ENCODE measurements around the gene SLC26A2. TPM values are rescaled to one million over a fixed set of nuclear protein-coding genes. Genes with fewer than 3 reads are reported as not detected.

Gene SLC26A2
- total RNA-seq, 1 donor from 2014 or later: 17.4 TPM

DNA sequence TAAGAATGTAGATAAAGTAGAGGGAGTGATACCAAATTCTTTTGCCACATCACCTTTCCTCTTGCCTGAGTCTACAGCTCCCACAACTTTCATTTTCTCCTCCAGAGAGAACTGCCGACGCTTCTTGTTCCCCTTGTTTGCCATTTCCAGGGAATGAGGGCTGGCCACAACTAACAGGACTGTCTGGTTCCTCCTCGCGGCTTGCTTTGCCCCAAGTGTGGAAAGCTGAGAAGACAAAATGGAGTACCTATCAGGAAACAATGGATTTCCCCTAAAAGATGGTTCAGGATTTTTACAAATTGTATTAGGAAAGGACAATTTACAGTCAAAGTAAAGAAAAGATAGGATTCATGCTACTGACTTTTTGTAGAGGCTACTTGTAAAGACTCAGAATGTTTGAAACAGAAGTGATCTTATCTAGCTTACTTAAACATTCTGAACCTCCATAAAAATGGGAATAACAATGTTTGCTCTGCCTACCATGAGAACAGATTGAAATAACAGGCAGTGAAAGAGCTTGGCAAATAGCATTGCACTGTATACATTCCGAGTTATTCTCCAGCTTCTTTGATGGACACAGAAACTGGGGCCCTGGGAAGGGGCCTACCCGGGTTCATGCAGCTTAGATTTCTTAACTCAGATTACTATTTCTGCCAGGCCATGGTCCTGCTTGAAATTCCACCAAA is 35.8 kb downstream of the SLC26A2 start:
- no peak for DNase-seq (ENCODE audit: extremely low spot score, unreplicated experiment)
- no peak overlapping the region for H3K4me3 Mint-ChIP-seq
- H3K9me3 Mint-ChIP-seq: no peaks in the 10 kb centered on the region
- peaks cover 9% of the 10 kb centered on the region for H3K36me3 Mint-ChIP-seq
- peak overlapping the region; percentile 37 for H3K27ac Mint-ChIP-seq
- peaks cover 19% of the 10 kb centered on the region for H3K4me1 Mint-ChIP-seq (ENCODE audit: unreplicated experiment)
- TF ChIP-seq, protein P1, sequence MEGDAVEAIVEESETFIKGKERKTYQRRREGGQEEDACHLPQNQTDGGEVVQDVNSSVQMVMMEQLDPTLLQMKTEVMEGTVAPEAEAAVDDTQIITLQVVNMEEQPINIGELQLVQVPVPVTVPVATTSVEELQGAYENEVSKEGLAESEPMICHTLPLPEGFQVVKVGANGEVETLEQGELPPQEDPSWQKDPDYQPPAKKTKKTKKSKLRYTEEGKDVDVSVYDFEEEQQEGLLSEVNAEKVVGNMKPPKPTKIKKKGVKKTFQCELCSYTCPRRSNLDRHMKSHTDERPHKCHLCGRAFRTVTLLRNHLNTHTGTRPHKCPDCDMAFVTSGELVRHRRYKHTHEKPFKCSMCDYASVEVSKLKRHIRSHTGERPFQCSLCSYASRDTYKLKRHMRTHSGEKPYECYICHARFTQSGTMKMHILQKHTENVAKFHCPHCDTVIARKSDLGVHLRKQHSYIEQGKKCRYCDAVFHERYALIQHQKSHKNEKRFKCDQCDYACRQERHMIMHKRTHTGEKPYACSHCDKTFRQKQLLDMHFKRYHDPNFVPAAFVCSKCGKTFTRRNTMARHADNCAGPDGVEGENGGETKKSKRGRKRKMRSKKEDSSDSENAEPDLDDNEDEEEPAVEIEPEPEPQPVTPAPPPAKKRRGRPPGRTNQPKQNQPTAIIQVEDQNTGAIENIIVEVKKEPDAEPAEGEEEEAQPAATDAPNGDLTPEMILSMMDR (conservative IDR thresholded peaks at IDR 0.05): no peak
- H3K27me3 Mint-ChIP-seq: no peaks in the 10 kb centered on the region

DNA sequence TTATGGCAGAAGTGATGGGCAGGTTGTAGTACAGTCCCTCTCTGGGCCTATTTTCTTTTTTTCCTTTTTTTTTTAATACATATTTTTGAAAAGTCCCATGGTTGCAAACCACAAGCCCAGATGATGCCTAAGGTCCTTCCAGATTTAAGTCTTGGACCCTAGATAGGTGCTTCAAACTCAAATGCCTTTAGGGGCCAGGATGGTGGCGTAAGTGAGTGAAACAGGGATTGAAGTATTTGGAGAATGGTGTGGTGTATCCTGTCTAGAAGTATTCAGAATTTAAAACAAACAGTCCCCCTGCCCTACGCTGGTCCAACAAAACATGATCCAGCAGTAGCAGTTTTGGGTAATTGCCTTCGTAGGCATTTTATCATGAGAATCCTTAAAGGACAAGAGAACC is 37.7 kb downstream of the SLC26A2 start:
- H3K27ac Mint-ChIP-seq: no peak overlapping the region
- peaks cover 9% of the 10 kb centered on the region for H3K36me3 Mint-ChIP-seq
- no peaks in the 10 kb centered on the region for H3K9me3 Mint-ChIP-seq
- no peak for DNase-seq (ENCODE audit: extremely low spot score, unreplicated experiment)
- peak overlapping the region; percentile 97 for H3K4me3 Mint-ChIP-seq
- H3K4me1 Mint-ChIP-seq (ENCODE audit: unreplicated experiment): peaks cover 26% of the 10 kb centered on the region
- TF ChIP-seq, protein P1 (conservative IDR thresholded peaks at IDR 0.05): no peak
- no peaks in the 10 kb centered on the region for H3K27me3 Mint-ChIP-seq

DNA sequence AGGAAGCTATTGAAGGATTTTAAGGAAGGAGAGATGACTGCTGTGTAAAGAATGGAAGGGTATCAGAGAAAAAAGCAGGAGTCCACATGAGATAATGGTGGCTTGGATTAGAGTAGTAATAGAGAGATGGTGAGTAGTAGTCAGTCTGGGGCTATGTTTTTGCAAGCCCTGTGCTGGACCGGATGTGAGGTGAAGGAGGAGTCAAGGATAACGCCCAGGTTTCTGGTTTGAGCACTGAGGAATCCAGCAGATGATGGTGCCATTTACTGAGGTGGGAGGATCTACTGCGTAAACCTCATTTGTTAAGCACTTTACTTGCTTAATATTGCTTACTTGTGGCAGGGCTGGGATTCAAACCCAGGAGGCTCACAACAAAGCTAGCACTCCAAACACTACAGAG is 38.8 kb downstream of the SLC26A2 start:
- Mint-ChIP-seq H3K36me3 (peaks cover 9% of the 10 kb centered on the region), H3K9me3 (no peaks in the 10 kb centered on the region), H3K27ac (peak overlapping the region; percentile 93), H3K27me3 (no peaks in the 10 kb centered on the region), H3K4me3 (peak overlapping the region; percentile 97), H3K4me1 (ENCODE audit: unreplicated experiment) (peaks cover 26% of the 10 kb centered on the region)
- DNase-seq (ENCODE audit: extremely low spot score, unreplicated experiment): no peak
- TF ChIP-seq, protein P1 (conservative IDR thresholded peaks at IDR 0.05): no peak

DNA sequence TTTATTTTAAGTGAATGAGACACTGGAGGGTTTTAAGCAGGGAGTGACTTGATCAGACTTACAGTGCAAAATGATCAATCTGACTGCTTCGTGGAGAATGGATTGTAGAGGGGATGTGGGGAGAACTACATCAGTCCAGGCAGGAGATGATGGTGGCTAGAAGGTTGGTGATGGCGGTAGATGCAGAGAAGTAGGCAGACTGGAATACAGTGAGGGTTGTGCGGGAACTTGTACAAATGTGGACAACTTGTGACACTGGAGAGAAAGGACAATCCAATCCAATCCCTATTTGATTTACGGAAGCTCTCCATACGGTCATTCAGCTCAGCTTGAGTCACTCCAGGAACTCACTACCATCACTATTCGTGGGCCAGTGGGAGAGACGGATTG is 39.3 kb downstream of the SLC26A2 start:
- H3K9me3 Mint-ChIP-seq: no peaks in the 10 kb centered on the region
- H3K36me3 Mint-ChIP-seq: peaks cover 12% of the 10 kb centered on the region
- peaks cover 26% of the 10 kb centered on the region for H3K4me1 Mint-ChIP-seq (ENCODE audit: unreplicated experiment)
- H3K27ac Mint-ChIP-seq: peak overlapping the region; percentile 93
- no peaks in the 10 kb centered on the region for H3K27me3 Mint-ChIP-seq
- TF ChIP-seq, protein P1 (conservative IDR thresholded peaks at IDR 0.05): no peak
- DNase-seq (ENCODE audit: extremely low spot score, unreplicated experiment): no peak
- H3K4me3 Mint-ChIP-seq: peak overlapping the region; percentile 97

DNA sequence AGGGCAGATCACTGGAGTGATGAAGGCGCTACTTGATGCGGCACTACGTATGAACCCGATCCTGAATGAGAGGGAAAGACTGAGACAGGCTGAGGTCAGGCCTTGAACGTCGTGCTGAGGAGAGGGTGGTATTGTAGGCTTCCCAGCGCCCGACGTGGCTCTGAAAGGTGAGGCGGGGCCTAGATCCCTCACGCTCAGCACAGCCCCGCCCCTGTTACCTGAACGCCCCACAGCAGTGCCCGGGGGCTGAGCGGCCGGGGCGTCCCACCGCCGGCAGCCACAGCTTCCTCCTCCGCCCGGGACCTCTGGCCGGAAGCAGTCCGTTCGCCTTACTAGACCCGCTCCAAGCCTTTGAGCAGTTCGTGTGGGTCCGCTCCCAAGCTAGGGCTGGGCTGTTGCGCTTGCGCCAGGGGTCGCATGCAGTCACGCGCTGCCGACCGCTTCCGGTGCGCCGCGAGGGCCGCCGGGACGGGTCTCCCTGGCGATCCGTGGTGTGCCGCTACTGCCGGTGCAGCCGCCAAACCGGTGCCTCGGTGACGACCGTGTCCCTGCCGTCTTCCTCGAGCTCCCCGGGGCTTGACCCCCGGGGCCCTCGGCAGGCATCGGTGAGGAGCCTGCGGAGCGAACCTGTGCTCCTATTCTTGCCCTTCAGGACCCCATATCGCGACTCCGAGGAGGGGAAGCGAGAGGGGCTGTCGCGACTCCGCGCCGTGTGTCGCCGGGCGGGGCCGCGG is 39.9 kb downstream of the SLC26A2 start, which contains the start of the genes HMGXB3 and TIGD6:
HMGXB3 (plus strand) TSS at position 484 of the 734 bp plus-strand sequence. CDS start 4,114 bp downstream, outside the sequence.
TIGD6 (minus strand) TSS at position 399 of the 734 bp plus-strand sequence. CDS start 4,306 bp downstream, outside the sequence.
- no peaks in the 10 kb centered on the region for H3K9me3 Mint-ChIP-seq
- TF ChIP-seq, protein P1 (conservative IDR thresholded peaks at IDR 0.05): peak; percentile 11
- peaks cover 14% of the 10 kb centered on the region for H3K36me3 Mint-ChIP-seq

More for the DNA sequence above, 39.9 kb downstream of the SLC26A2 start, which contains the start of the genes HMGXB3 and TIGD6:
- peak; percentile 94 for DNase-seq (ENCODE audit: extremely low spot score, unreplicated experiment)
- peak within 1 kb of the TSS; percentile 94 for H3K27ac Mint-ChIP-seq
- H3K4me1 Mint-ChIP-seq (ENCODE audit: unreplicated experiment): peaks cover 26% of the 10 kb centered on the region
- H3K27me3 Mint-ChIP-seq: no peaks in the 10 kb centered on the region
- H3K4me3 Mint-ChIP-seq: peak within 1 kb of the TSS; percentile 97
